Adrenal gland (tissue), 12 donors: ENCODE measurements around the gene SUFU. TPM values are rescaled to one million over a fixed set of nuclear protein-coding genes. Genes with fewer than 3 reads are reported as not detected.

Experiments
- DNase-seq, 7 donors: peaks; one replicate each; pipeline ENCODE4 v3.0.0-alpha.2; 2019 to 2020
- H3K27ac ChIP-seq, 5 donors: fragments of 200-600 bp; sonication (generic) in 4 of 5; 1 replicate in 3 of 5; 2 replicates in 2 of 5; pipeline versions ENCODE4 v1.5.1 to v1.8.0; 2016 to 2020; ENCODE audit warnings: mild to moderate bottlenecking in 1 of 5
- H3K27me3 ChIP-seq: fragments of 200-600 bp; 2 replicates; pipeline ENCODE4 v1.8.0; 2021
- H3K36me3 ChIP-seq, 2 donors: fragments of 200-600 bp; replicated peaks in 1 of 2; 1 replicate in 1 of 2; 2 replicates in 1 of 2; pipeline versions ENCODE4 v1.5.1 to v1.8.0; 2018 to 2022
- H3K4me1 ChIP-seq, 2 donors: fragments of 200-600 bp; replicated peaks in 1 of 2; 1 replicate in 1 of 2; 2 replicates in 1 of 2; pipeline versions ENCODE4 v1.5.1 to v1.8.0; 2018 to 2021
- H3K4me3 ChIP-seq, 4 donors: fragments of 200-600 bp; sonication (generic) in 3 of 4; one replicate each; pipeline ENCODE4 v1.5.1; 2016 to 2018
- H3K9me3 ChIP-seq, 3 donors: fragments of 200-600 bp; sonication (generic) in 1 of 3; replicated peaks in 1 of 3; 1 replicate in 2 of 3; 2 replicates in 1 of 3; pipeline versions ENCODE4 v1.5.1 to v1.8.0; 2016 to 2021
- POLR2A ChIP-seq, 2 donors: fragments of 450-650 bp; IDR thresholded peaks; one replicate each; pipeline ENCODE4 v1.6.1; 2017; ENCODE audit warnings: antibody characterized with exemption in 2 of 2, mild to moderate bottlenecking in 2 of 2, moderate library complexity in 1 of 2
- WGBS, 4 donors: extraction: QIAGEN DNeasy Blood & Tissue Kit in 2 of 4; methylation state at CpG; one replicate each; pipeline versions ENCODE4 v1.1.5 to v1.1.7; 2013 to 2017; 5-methylcytosine and 5-hydroxymethylcytosine counted together
- intact Hi-C, 2 donors: fragments of 100-400 bp; cut with DNase I; formaldehyde crosslinking; loops; one replicate each; pipeline versions ENCODE4 v1.14.1 to v1.15.0; 2022 to 2023
- polyA plus RNA-seq, 3 donors: library from polyadenylated mRNA; stranded (reverse); fragments of 200-250 nt in 2 of 3; fragments of 350-450 nt in 1 of 3; fragmentation: Illumina TruSeq in 1 of 3; extraction: RNeasy Lipid Tissue Mini Kit (QIAGEN cat#74804) in 1 of 3; gene quantifications; one replicate each; pipeline ENCODE4 v1.2.3, GENCODE V29; 2013 to 2014
- total RNA-seq, 9 donors: library from RNA; depleted of rRNA in 4 of 9; stranded (reverse); fragments of >200 nt in 4 of 9; fragments of 120-200 nt in 1 of 9; fragmentation: NEBNext Ultra II Directional in 1 of 9; extraction: Animal tissue kit (Norgen Biotek cat#: 25700) in 1 of 9; gene quantifications; one replicate each; pipeline versions ENCODE4 v1.1.0 to v1.2.4, GENCODE V29; 2013 to 2023
- TF ChIP-seq, protein P1 (sequence below), 6 experiments: fragments of 450-650 bp in 4 of 6; fragments of 200-600 bp in 2 of 6; sonication (generic) in 1 of 6; IDR thresholded peaks; 1 replicate in 5 of 6; 2 replicates in 1 of 6; pipeline versions ENCODE4 v1.5.1 to v1.8.0; 2016 to 2021; ENCODE audit warnings: antibody characterized with exemption in 6 of 6, mild to moderate bottlenecking in 2 of 6, moderate library complexity in 1 of 6
- donor health status: healthy with polysubstance abuse.
- donor health status: Bipolar disorder and iron deficiency.
- donor health status: DM: yes; HTN: yes; CAD: no.
- donor health status: DM: no; HTN: no; CAD: no.
- donor health status: DM: no; HTN: no; CAD: no.
- donor health status: DM: yes; HTN: yes; CAD: no.

Gene SUFU
- total and polyA plus RNA-seq, 12 donors: 4.3 to 20.2 (median 11.1) TPM

DNA sequence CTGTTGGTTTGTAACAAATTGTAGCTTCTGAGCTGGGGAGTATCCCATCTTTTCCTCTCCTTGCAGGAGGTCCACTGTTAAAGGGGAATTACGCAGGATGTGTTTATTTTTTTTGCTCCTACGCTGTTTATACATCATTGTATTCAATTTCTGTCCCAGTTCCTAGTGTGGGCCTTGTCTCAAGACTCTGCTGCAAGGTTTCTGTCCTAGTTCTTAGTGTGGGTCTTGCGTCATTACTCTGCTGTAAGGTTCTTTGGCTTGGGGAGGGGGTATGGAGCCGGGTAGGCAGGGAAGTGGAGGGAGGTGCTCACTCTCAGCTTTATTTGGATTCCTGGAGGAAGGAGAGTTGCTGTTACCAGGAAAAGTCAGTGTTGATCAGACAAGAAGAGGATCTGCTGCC is 76.5 kb downstream of the SUFU start:
- Histone ChIP-seq H3K27me3 (no peaks in the 10 kb centered on the region), H3K4me3 (no peak overlapping the region), H3K36me3 (no peaks in the 10 kb centered on the region), H3K4me1 (peaks cover 0 to 13% of the 10 kb centered on the region in 2 donors), H3K27ac (peak overlapping the region in 2 of 5 donors; percentile 38 to 39), H3K9me3 (no peaks in the 10 kb centered on the region)
- intact Hi-C loops: loop anchor here (5.0 kb wide), 2 partner anchors 73 to 78 kb away; partner anchors contain the start of genes ACTR1A (in 1 of the 2) and SUFU (in 1 of the 2)
- TF ChIP-seq POLR2A (IDR thresholded peaks at IDR 0.05): no peak
- TF ChIP-seq, protein P1, sequence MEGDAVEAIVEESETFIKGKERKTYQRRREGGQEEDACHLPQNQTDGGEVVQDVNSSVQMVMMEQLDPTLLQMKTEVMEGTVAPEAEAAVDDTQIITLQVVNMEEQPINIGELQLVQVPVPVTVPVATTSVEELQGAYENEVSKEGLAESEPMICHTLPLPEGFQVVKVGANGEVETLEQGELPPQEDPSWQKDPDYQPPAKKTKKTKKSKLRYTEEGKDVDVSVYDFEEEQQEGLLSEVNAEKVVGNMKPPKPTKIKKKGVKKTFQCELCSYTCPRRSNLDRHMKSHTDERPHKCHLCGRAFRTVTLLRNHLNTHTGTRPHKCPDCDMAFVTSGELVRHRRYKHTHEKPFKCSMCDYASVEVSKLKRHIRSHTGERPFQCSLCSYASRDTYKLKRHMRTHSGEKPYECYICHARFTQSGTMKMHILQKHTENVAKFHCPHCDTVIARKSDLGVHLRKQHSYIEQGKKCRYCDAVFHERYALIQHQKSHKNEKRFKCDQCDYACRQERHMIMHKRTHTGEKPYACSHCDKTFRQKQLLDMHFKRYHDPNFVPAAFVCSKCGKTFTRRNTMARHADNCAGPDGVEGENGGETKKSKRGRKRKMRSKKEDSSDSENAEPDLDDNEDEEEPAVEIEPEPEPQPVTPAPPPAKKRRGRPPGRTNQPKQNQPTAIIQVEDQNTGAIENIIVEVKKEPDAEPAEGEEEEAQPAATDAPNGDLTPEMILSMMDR (IDR thresholded peaks at IDR 0.05): no peak
- no peak for DNase-seq
- 64 to 73% (median 70%) methylated on average over 4 of the region's 4 CpGs for WGBS, 4 donors

DNA sequence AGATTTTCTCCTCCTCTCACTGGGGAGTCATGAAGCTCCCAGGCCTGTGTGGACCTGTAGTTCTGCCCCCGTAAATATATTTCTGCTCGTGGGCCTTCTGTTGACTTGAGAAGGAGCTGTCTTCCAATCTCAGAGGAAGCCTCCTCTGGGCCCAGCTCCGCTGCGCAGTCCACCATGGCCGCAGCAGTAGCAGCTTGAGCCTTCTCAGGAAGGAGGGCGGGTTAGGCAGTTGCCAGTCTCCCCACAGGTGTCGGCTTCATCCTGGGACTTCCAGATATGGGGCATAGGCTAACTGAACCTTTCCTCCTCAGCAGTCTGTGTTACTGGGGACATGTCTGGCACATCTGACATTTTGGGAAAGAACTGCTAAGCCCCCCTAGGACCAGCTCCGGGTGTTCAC is 77.6 kb downstream of the SUFU start:
- H3K4me3 ChIP-seq: no peak overlapping the region
- no peaks in the 10 kb centered on the region for H3K9me3 ChIP-seq
- no peaks in the 10 kb centered on the region for H3K36me3 ChIP-seq
- WGBS, 4 donors: 85 to 91% (median 90%) methylated on average over 8 of the region's 8 CpGs
- no peak for TF ChIP-seq POLR2A (IDR thresholded peaks at IDR 0.05)
- TF ChIP-seq, protein P1 (IDR thresholded peaks at IDR 0.05): no peak
- H3K27ac ChIP-seq: no peak overlapping the region
- H3K27me3 ChIP-seq: no peaks in the 10 kb centered on the region
- H3K4me1 ChIP-seq: peaks cover 0 to 13% of the 10 kb centered on the region in 2 donors
- no peak for DNase-seq
- intact Hi-C loops: loop anchor here (5.0 kb wide), 2 partner anchors 74 to 79 kb away; partner anchors contain the start of genes ACTR1A (in 1 of the 2) and SUFU (in 1 of the 2)

DNA sequence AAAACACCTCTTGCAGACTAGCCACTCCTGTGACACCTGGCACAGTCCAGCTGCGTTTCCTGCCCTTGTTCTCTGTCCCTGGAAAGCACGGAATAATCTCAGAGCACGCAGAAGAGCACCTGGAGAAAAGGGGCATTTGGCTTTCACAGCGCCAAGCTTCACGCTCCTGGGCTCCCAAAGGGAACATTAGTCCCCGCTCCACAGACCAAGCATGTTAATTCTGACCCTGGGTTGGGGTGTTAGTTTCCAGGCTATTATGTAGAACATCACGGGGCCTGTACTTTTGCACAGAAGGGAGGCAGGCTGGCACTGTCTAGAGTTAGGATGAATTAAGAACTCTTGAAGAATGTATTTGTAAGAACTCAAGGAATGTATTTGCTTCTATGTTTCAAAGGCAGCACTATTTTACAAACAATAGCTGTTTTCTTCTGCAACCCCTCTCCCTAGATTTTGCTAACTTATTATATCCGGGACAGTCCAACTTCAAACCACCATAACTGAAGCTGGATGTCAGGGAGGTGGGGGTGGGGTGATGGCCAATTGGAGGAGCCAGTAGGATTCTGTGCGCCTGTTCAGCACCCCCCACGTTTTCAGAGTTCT is 78.3 kb downstream of the SUFU start:
- 65 to 75% (median 71%) methylated on average over 10 of the region's 10 CpGs for WGBS, 4 donors
- DNase-seq: no peak
- no peak overlapping the region for H3K4me3 ChIP-seq
- no peaks in the 10 kb centered on the region for H3K9me3 ChIP-seq
- TF ChIP-seq, protein P1 (IDR thresholded peaks at IDR 0.05): no peak
- TF ChIP-seq POLR2A (IDR thresholded peaks at IDR 0.05): no peak
- intact Hi-C loops: loop anchor here (5.0 kb wide), 2 partner anchors 75 to 80 kb away; partner anchors contain the start of genes ACTR1A (in 1 of the 2) and SUFU (in 1 of the 2)
- H3K27ac ChIP-seq: no peak overlapping the region
- peaks cover 0 to 13% of the 10 kb centered on the region in 2 donors for H3K4me1 ChIP-seq
- H3K27me3 ChIP-seq: no peaks in the 10 kb centered on the region
- no peaks in the 10 kb centered on the region for H3K36me3 ChIP-seq

DNA sequence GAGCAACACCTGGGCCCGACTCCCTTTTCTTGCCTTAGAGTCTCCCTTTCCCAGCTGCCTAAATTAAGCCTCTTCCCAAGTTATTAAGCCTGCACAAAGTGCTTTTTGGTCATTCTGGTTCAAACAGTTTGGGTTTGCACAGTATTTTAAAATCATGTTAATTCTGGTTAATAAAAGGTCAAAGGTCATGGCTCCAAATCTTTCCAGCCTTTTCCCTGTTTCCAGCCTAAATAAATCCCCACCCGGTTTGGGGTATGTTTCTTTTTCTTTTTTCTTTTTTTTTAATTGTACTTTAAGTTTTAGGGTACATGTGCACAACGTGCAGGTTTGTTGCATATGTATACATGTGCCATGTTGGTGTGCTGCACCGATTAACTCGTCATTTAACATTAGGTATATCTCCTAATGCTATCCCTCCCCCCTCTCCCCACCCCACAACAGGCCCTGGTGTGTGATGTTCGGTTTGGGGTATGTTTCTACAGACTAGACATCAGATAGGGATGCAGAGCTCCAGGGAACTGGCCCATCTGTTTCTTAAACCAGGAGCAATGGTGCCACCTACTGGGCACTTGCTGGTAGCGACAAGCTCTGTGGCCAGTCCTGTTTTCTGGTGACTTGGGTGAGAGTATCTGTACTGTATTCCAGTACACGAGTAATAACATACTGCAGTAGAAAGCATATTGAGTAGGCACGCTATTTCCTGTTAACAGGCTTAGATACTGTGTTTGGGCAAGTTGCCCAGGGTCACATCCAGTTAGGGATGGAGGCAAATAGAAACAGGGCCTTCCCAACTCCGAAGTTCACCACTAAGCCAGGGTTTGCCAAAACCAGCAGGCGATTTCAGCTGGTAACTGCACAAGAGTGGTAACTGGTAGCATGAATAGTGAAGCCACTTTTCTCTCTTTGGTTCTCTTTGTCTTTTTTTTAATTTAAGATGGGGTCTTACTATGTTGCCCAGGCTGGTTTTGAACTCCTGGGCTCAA is 80.0 kb downstream of the SUFU start:
- Histone ChIP-seq H3K4me3 (no peak overlapping the region), H3K4me1 (peaks cover 0 to 13% of the 10 kb centered on the region in 2 donors), H3K27ac (peak overlapping the region in 2 of 5 donors; percentile 3 to 10), H3K27me3 (no peaks in the 10 kb centered on the region), H3K9me3 (no peaks in the 10 kb centered on the region), H3K36me3 (no peaks in the 10 kb centered on the region)
- TF ChIP-seq POLR2A (IDR thresholded peaks at IDR 0.05): no peak
- TF ChIP-seq, protein P1 (IDR thresholded peaks at IDR 0.05): peak; percentile 78 to 94 (median 88)
- 34 to 37% (median 36%) methylated on average over 10 to 11 of the region's 11 CpGs for WGBS, 4 donors
- intact Hi-C loops: loop anchor here (5.0 kb wide), 2 partner anchors 76 to 81 kb away; partner anchors contain the start of genes ACTR1A (in 1 of the 2) and SUFU (in 1 of the 2)
- DNase-seq: peak; percentile 86 to 97 (median 91)
